GM23338 (cell line): ENCODE measurements around the gene GPATCH1. TPM values are rescaled to one million over a fixed set of nuclear protein-coding genes. Genes with fewer than 3 reads are reported as not detected.

Source experiments
- JUNB ChIP-seq: IDR thresholded peaks from one replicate; pipeline ENCODE4 v1.6.1; 2016; ENCODE audit warnings: antibody characterized with exemption; ENCODE audit not compliant: unreplicated experiment
- POLR2AphosphoS5 ChIP-seq: IDR thresholded peaks from 2 replicates; pipeline ENCODE4 v1.6.1; 2016; ENCODE audit warnings: antibody characterized with exemption, low read depth
- STAT1 ChIP-seq: IDR thresholded peaks from one replicate; pipeline ENCODE4 v1.6.1; 2016; ENCODE audit warnings: antibody characterized with exemption; ENCODE audit not compliant: unreplicated experiment
- ZNF114 ChIP-seq: fragments of 250-450 bp; sonication (Bioruptor Pico); IDR thresholded peaks from 2 replicates; pipeline ENCODE4 v1.5.0; 2020; ENCODE audit warnings: mild to moderate bottlenecking, moderate library complexity
- polyA plus RNA-seq: library from polyadenylated mRNA; unstranded; fragments of >200 nt; fragmentation: Nextera tagmentation; extraction: Ambion mirVana; gene quantifications from 2 replicates; pipeline ENCODE4 v1.2.1, GENCODE V29; 2016
- total RNA-seq: library from RNA; depleted of rRNA; stranded (reverse); fragments of >200 nt; shearing (Covaris generic); gene quantifications from 2 replicates; pipeline ENCODE4 v1.2.3, GENCODE V29; 2014
- TF ChIP-seq, protein P1 (sequence below): fragments of 250-450 bp; sonication (Bioruptor Pico); IDR thresholded peaks from 2 replicates; pipeline ENCODE4 v1.5.0; 2020; ENCODE audit warnings: mild to moderate bottlenecking, moderate library complexity
- TF ChIP-seq, protein P2 (sequence below): IDR thresholded peaks from one replicate; pipeline ENCODE4 v1.6.1; 2018; ENCODE audit warnings: antibody characterized with exemption; ENCODE audit not compliant: unreplicated experiment
- TF ChIP-seq, protein P3 (sequence below), 2 experiments: fragments of 200-600 bp in 1 of 2; sonication (generic) in 1 of 2; conservative IDR thresholded peaks; 2 replicates each; pipeline versions ENCODE4 v1.5.1 to v1.6.1; 2016 to 2017; ENCODE audit warnings: antibody characterized with exemption in 2 of 2, low read depth in 2 of 2, mild to moderate bottlenecking in 2 of 2, moderate library complexity in 1 of 2

Gene GPATCH1
- total and polyA plus RNA-seq, 2 experiments from 2014 or later: 12.0 to 13.6 TPM

DNA sequence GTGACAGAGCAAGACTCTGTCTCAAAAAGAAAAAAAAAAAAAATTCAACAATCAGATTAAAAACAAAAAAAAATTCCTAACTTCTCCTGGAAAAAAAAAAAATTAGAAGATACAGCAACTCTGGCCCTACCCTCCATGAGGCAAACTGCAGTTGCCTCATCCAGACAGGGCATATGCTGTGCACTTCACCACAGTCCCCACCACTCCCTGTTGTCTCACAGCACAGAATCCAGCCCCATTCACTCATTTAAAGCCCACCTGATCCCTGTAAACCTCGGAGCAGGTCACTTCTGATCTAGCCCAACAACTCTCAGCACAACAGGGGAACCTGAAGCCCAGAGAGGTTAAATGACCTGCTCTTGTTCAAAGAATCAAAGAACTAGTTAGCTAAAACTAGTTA lies 41.2 kb upstream of the GPATCH1 start (continued):
- TF ChIP-seq, protein P1, sequence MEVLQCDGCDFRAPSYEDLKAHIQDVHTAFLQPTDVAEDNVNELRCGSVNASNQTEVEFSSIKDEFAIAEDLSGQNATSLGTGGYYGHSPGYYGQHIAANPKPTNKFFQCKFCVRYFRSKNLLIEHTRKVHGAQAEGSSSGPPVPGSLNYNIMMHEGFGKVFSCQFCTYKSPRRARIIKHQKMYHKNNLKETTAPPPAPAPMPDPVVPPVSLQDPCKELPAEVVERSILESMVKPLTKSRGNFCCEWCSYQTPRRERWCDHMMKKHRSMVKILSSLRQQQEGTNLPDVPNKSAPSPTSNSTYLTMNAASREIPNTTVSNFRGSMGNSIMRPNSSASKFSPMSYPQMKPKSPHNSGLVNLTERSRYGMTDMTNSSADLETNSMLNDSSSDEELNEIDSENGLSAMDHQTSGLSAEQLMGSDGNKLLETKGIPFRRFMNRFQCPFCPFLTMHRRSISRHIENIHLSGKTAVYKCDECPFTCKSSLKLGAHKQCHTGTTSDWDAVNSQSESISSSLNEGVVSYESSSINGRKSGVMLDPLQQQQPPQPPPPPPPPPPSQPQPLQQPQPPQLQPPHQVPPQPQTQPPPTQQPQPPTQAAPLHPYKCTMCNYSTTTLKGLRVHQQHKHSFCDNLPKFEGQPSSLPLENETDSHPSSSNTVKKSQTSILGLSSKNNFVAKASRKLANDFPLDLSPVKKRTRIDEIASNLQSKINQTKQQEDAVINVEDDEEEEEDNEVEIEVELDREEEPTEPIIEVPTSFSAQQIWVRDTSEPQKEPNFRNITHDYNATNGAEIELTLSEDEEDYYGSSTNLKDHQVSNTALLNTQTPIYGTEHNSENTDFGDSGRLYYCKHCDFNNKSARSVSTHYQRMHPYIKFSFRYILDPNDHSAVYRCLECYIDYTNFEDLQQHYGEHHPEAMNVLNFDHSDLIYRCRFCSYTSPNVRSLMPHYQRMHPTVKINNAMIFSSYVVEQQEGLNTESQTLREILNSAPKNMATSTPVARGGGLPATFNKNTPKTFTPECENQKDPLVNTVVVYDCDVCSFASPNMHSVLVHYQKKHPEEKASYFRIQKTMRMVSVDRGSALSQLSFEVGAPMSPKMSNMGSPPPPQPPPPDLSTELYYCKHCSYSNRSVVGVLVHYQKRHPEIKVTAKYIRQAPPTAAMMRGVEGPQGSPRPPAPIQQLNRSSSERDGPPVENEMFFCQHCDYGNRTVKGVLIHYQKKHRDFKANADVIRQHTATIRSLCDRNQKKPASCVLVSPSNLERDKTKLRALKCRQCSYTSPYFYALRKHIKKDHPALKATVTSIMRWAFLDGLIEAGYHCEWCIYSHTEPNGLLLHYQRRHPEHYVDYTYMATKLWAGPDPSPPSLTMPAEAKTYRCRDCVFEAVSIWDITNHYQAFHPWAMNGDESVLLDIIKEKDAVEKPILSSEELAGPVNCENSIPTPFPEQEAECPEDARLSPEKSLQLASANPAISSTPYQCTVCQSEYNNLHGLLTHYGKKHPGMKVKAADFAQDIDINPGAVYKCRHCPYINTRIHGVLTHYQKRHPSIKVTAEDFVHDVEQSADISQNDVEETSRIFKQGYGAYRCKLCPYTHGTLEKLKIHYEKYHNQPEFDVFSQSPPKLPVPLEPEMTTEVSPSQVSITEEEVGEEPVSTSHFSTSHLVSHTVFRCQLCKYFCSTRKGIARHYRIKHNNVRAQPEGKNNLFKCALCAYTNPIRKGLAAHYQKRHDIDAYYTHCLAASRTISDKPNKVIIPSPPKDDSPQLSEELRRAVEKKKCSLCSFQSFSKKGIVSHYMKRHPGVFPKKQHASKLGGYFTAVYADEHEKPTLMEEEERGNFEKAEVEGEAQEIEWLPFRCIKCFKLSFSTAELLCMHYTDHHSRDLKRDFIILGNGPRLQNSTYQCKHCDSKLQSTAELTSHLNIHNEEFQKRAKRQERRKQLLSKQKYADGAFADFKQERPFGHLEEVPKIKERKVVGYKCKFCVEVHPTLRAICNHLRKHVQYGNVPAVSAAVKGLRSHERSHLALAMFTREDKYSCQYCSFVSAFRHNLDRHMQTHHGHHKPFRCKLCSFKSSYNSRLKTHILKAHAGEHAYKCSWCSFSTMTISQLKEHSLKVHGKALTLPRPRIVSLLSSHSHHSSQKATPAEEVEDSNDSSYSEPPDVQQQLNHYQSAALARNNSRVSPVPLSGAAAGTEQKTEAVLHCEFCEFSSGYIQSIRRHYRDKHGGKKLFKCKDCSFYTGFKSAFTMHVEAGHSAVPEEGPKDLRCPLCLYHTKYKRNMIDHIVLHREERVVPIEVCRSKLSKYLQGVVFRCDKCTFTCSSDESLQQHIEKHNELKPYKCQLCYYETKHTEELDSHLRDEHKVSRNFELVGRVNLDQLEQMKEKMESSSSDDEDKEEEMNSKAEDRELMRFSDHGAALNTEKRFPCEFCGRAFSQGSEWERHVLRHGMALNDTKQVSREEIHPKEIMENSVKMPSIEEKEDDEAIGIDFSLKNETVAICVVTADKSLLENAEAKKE (CRISPR knock-in tag): no peak
- TF ChIP-seq, protein P2, sequence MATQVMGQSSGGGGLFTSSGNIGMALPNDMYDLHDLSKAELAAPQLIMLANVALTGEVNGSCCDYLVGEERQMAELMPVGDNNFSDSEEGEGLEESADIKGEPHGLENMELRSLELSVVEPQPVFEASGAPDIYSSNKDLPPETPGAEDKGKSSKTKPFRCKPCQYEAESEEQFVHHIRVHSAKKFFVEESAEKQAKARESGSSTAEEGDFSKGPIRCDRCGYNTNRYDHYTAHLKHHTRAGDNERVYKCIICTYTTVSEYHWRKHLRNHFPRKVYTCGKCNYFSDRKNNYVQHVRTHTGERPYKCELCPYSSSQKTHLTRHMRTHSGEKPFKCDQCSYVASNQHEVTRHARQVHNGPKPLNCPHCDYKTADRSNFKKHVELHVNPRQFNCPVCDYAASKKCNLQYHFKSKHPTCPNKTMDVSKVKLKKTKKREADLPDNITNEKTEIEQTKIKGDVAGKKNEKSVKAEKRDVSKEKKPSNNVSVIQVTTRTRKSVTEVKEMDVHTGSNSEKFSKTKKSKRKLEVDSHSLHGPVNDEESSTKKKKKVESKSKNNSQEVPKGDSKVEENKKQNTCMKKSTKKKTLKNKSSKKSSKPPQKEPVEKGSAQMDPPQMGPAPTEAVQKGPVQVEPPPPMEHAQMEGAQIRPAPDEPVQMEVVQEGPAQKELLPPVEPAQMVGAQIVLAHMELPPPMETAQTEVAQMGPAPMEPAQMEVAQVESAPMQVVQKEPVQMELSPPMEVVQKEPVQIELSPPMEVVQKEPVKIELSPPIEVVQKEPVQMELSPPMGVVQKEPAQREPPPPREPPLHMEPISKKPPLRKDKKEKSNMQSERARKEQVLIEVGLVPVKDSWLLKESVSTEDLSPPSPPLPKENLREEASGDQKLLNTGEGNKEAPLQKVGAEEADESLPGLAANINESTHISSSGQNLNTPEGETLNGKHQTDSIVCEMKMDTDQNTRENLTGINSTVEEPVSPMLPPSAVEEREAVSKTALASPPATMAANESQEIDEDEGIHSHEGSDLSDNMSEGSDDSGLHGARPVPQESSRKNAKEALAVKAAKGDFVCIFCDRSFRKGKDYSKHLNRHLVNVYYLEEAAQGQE: no peak
- TF ChIP-seq POLR2AphosphoS5 (no peak), ZNF114 (CRISPR knock-in tag) (no peak), JUNB (no peak), STAT1 (no peak)
- TF ChIP-seq, protein P3, sequence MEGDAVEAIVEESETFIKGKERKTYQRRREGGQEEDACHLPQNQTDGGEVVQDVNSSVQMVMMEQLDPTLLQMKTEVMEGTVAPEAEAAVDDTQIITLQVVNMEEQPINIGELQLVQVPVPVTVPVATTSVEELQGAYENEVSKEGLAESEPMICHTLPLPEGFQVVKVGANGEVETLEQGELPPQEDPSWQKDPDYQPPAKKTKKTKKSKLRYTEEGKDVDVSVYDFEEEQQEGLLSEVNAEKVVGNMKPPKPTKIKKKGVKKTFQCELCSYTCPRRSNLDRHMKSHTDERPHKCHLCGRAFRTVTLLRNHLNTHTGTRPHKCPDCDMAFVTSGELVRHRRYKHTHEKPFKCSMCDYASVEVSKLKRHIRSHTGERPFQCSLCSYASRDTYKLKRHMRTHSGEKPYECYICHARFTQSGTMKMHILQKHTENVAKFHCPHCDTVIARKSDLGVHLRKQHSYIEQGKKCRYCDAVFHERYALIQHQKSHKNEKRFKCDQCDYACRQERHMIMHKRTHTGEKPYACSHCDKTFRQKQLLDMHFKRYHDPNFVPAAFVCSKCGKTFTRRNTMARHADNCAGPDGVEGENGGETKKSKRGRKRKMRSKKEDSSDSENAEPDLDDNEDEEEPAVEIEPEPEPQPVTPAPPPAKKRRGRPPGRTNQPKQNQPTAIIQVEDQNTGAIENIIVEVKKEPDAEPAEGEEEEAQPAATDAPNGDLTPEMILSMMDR (conservative IDR thresholded peaks at IDR 0.05; ENCODE audit: low read depth in 2 of 2): no peak
